ENCODE measurements around the gene DNM3.
"Not testable (repeated sequence)": the region's sequence is repeated elsewhere in the genome, so short reads cannot be mapped to it uniquely, and the experiment has no call there.

Gene DNM3

GRCh38 chr1:171841050-171841910, at the start of gene DNM3:
Gene DNM3 (plus strand): TSS chr1:171841498. CDS start chr1:171841657, 159 bp downstream.
- DNase-seq = peak; percentile 73

- no peak for DNase-seq
These were observed 48.5 kb upstream of the DNM3 start for GRCh38 chr1:171792656-171793369.

GRCh38 chr1:171793636-171794035, 47.7 kb upstream of the DNM3 start:
- no peak for DNase-seq

GRCh38 chr1:171794085-171794484, 47.2 kb upstream of the DNM3 start:
- no peak for DNase-seq

- no peak for DNase-seq
These were observed 44.7 kb upstream of the DNM3 start for GRCh38 chr1:171796592-171796991.

- no peak for DNase-seq
These were observed 43.0 kb upstream of the DNM3 start for GRCh38 chr1:171798311-171798710.

- DNase-seq = no peak
These were observed 42.5 kb upstream of the DNM3 start for GRCh38 chr1:171798765-171799164.

- no peak for DNase-seq
These were observed 42.1 kb upstream of the DNM3 start for GRCh38 chr1:171799166-171799565.

GRCh38 chr1:171799698-171800097, 41.6 kb upstream of the DNM3 start:
- DNase-seq = not testable (repeated sequence)

GRCh38 chr1:171800342-171800741, 41.0 kb upstream of the DNM3 start:
- DNase-seq = no peak

GRCh38 chr1:171800851-171801250, 40.4 kb upstream of the DNM3 start:
- DNase-seq = no peak

GRCh38 chr1:171801487-171801891, 39.8 kb upstream of the DNM3 start:
- peak; percentile 42 for DNase-seq

- no peak for DNase-seq
These were observed 39.1 kb upstream of the DNM3 start for GRCh38 chr1:171802207-171802606.

- no peak for DNase-seq
These were observed 38.3 kb upstream of the DNM3 start for GRCh38 chr1:171803045-171803444.

GRCh38 chr1:171803461-171804022, 37.8 kb upstream of the DNM3 start:
- no peak for DNase-seq

- DNase-seq = no peak
These were observed 35.7 kb upstream of the DNM3 start for GRCh38 chr1:171805395-171806115.

GRCh38 chr1:171807556-171807955, 33.7 kb upstream of the DNM3 start:
- DNase-seq = no peak

GRCh38 chr1:171809834-171810233, 31.5 kb upstream of the DNM3 start:
- no peak for DNase-seq

- no peak for DNase-seq
These were observed 29.6 kb upstream of the DNM3 start for GRCh38 chr1:171811672-171812071.

- DNase-seq = no peak
These were observed 26.6 kb upstream of the DNM3 start for GRCh38 chr1:171814692-171815091.

GRCh38 chr1:171816300-171816901, 24.9 kb upstream of the DNM3 start:
- DNase-seq = no peak

- DNase-seq = peak; percentile 46
These were observed 23.6 kb upstream of the DNM3 start for GRCh38 chr1:171817511-171818265.

Measured in COR-L47 (cell line).